Stimulated activated CD4-positive, alpha-beta T cell treated with anti-CD3 and anti-CD28 coated beads, Interleukin-15, amount 100 ng/mL, for 1 hour (primary cell): ENCODE data around the gene MYO10.
"Not testable (repeated sequence)": the region's sequence is repeated elsewhere in the genome, so short reads cannot be mapped to it uniquely, and the experiment has no call there.

Experiments used
- DNase-seq, 2 donors: peaks; one replicate each; pipeline ENCODE4 v3.0.0-alpha.2; 2020; ENCODE audit warnings: low read depth in 1 of 2, low spot score in 1 of 2

MYO10 gene

DNA sequence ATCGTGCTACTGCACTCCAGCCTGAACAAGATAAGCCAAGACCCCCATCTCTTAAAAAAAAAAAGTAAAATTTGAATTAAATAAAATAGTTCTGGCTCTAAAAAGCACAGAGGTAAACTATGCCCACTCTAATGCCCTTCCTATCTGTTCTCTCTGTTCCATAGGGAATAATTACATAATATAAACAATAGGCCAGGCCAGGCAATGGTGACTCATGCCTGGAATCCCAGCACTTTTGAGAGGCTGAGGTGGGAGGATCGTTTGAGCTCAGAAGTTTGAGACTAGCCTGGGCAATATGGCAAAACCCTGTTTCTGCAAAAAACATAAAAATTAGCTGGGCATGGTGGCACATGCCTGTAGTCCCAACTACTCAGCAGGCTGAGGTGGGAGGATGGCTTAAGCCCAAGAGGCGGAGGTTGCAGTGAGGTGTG is 47.4 kb downstream of the MYO10 start:
- no peak for DNase-seq

- DNase-seq = no peak
Measured at GRCh38 chr5:16886793-16887345, 49.2 kb downstream of the MYO10 start.

DNA sequence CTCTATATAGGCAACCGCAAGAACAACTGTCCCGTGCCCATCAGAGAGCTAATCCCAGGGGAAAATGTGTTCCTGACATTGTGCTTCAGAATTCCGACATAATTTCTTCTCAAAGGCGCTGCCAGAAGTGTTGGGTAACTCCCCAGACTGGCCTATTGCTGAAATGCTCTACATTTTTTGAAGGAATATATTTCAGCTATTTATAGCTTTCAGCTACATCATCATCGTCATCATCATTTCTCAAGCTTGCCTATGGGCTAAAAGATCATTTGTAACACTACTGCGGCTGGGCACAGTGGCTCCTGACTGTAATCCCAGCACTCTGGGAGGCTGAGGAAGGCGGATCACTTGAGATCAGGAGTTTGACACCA is 49.7 kb downstream of the MYO10 start:
- DNase-seq = no peak

DNA sequence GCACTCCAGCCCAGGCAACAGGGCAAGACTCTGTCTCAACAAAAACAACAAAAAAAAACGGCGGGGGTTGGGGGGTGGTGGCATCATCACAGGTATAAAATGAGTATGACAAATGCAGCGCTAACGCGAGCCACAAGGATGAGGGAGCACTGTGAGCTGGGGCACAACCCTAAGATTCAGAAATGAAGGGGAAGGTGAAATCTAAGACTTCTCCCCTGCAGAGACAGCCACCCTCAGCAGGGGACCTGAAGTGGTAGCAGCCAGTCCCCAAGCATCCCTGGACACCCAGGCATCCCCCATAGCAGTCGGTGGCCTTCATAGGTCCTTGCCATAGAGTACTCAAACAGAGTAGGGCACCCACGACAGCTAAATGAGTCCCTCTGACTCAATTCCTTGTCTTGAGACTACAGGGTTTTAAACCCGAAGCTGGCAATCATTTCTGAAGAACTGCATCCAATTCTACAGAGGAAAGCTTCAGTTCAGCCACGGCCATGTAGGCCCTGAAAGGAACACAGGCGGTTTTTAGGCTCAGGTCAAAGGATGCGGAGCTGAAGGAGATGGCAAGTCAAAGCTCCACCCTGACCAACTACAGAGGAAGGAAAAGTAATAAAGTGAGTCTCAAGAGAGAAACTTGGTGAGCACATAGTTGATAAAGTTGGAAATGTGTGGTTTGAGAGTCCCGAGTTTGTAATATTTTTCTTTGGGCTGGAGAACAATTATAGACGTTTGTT is 50.3 kb downstream of the MYO10 start:
- DNase-seq = no peak

DNA sequence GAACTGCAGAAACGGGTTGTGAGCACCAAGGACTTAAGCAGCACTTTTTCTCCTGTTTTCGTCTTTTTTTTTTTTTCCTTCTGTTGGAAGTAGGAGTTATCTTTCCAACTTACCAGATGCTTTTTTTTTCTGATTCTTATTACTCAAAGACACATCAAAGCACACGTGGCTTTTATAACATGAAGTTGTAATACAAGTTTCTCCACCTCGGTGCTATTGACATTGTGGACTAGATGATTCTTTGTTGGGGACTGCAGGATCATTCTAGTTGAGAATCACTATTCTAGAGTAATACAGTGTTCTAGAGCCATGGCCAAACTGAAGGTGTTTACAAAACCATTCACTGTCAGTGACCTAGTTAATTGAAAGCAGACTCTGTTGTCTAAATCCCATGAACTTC is 51.5 kb downstream of the MYO10 start:
- DNase-seq = no peak

DNA sequence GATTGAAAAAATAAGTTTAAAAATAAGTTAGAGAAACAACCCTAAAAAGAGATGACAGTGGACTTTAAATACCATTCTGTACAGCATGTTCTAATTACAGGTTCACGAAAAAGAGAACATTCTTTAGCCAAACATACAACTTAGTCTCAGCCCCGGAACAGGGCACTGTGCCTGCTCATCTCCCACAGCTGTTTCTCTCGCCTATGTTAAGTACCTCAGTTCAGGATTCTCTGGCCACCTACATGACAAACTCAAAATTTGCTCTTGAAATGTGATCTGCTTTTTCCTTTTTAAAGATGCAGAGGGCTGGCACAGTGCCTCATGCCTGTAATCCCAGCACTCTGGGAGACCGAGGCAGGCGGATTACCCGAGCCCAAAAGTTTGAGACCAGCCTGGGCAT is 52.3 kb downstream of the MYO10 start:
- no peak for DNase-seq

- no peak for DNase-seq
Measured at GRCh38 chr5:16883176-16883575, 52.9 kb downstream of the MYO10 start.

- no peak for DNase-seq
Measured at GRCh38 chr5:16881251-16881650, 54.8 kb downstream of the MYO10 start.

GRCh38 chr5:16880547-16880946 is 55.5 kb downstream of the MYO10 start:
- no peak for DNase-seq

DNA sequence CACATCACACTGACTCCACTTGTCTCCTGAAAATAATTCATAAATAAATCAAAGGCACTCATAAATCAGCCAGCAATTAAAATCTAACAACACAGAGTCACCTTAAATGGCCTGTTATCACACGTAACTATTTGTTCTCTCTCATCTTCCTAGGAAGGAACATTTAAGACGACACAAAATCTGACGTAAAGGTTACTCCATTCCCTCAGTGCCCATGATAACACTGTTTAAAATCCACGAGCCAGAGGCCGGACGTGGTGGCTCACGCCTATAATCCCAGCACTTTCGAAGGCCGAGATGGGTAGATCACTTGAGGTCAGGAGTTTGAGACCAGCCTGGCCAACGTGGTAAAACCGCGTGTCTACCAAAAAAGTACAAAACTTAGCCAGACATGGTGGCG is 56.4 kb downstream of the MYO10 start:
- DNase-seq = no peak

GRCh38 chr5:16879191-16879590 is 56.9 kb downstream of the MYO10 start:
- DNase-seq = no peak

GRCh38 chr5:16877267-16877935 is 58.7 kb downstream of the MYO10 start:
- DNase-seq = no peak

DNA sequence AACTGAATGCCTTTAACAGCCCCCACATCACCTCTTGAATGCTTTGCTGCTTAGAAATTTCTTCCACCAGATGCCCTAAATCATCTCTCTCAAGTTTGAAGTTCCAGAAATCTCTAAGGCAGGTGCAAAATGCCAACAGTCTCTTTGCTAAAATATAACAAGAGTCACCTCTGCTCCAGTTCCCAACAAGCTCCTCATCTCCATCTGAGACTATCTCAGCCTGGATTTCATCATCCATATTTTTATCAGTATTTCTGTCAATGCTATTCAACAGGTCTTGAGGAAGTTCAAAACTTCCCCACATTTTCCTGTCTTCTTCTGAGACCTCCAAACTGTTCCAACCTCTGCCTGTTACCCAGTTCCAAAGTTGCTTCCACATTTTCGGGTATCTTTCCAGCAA is 61.7 kb downstream of the MYO10 start:
- DNase-seq = not testable (repeated sequence)

DNA sequence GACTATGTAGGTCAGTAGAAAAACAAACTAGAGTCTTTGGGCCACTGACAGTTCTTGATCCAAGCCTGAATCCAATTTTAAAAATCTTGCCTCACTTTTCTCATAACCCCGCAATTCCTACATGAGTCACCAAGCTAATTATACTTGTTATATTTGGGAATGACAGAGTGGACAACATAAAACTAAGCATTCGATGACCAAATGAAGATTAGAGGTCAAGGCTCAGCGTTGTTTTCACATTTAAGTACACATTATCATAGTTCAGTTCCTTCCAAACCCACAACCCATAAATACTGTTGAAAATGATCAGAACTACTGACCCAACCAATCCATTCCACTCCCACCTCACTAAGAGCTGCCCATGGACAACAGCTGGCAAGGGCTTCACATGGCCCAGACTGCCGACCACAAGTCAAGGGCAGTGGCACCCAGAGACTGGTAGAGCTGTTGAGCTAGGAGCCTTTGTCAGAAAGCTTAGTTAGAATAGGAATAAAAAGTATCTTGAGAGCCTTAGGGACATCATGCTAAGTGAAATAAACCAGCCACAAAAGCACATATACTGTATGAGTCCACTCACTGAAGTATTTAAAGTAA is 64.2 kb downstream of the MYO10 start:
- no peak for DNase-seq

GRCh38 chr5:16870878-16871277 is 65.2 kb downstream of the MYO10 start:
- DNase-seq = no peak

GRCh38 chr5:16869821-16870796 is 66.0 kb downstream of the MYO10 start:
- no peak for DNase-seq

DNA sequence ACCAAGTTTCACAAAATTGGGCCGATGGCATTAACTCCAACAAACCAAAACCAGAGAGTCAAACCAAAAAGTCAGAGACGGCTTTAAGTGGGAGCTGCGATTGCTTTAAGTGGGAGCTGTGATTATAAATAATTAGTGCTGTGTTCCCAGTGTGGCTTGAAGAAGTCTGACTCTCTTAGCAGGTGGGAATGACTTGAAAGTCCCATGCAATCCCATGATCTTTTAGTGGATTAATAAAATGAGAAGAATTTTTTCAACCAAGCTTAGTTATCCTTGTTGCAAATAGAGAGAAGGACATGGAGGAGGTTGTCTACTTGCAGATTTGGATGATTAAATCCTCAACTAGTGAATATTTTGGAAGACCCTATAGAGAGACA is 68.5 kb downstream of the MYO10 start:
- no peak for DNase-seq

DNA sequence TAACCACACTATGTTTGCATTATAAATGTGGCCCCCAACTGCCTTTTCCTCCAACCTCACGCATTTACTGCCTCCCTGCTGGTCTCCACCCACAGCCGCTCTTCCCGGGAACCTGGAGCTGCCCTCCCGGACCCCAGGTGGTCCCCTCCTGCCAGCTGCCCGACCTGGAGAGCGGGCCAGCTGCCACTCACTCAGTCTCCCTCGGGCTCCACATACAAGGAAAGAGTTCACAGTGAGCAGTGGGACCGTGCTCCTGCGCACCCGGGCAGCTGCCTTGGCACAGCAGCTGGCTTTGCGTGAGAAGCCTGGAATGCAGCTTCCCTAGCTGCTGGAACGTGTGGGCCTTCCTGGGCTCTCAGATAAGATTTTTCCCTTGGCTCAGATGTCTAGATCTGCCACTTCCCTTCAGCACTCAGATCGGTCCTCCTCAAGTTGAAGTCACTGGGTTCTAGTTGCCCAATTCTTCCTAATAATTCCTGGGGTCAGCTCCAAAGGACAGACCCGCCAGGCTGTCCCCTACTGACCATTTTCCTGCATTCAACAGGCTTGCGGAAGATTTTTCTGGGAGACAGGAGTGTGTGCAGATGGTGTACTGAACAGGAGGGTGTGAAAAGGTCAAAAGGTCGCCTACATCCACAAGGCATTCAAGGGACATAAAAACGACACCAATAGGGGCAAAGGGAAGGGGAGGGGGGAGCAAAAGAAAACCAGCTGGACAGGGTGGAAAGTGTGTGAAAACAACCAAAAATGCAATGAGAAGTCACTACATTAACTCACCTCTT is 69.1 kb downstream of the MYO10 start:
- no peak for DNase-seq

- no peak for DNase-seq
Measured at GRCh38 chr5:16866273-16866672, 69.8 kb downstream of the MYO10 start.

DNA sequence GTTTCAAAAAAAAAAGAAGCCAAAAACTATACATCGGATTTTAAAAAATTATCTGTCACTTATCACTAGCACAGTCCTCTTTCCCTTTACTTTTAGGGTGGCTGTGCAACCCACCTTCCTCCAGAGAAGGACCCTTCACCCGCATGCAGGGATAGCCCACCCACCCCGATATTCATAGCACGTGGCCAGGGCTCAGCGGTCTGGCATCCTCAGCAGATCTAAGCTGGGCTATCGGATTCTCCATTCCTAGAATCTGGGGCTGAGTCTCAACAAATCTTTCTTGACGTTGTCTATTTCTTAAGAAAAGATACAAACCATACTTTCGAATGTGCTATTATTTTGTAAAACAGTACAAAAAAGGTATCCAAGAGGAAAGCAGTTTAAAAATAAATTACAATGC is 70.9 kb downstream of the MYO10 start:
- DNase-seq = no peak
